NT2/D1 (cell line): ENCODE data around the gene LIPF.

ENCODE experiments used
- DNase-seq: peaks from one replicate; pipeline ENCODE4 v3.0.0-alpha.2; 2011; ENCODE audit warnings: low read depth, low spot score
- H3K27me3 ChIP-seq: 2 replicates; pipeline ENCODE4 v1.6.0; 2011; ENCODE audit warnings: mild to moderate bottlenecking; ENCODE audit not compliant: insufficient read length, insufficient read depth
- H3K36me3 ChIP-seq: 2 replicates; pipeline ENCODE4 v1.6.1; 2011; ENCODE audit warnings: mild to moderate bottlenecking, low read length, mixed read lengths; ENCODE audit not compliant: insufficient read depth, insufficient read length
- H3K4me1 ChIP-seq: 2 replicates; pipeline ENCODE4 v1.5.1; 2011; ENCODE audit not compliant: insufficient read depth, insufficient read length
- H3K4me3 ChIP-seq: 2 replicates; pipeline ENCODE4 v1.5.1; 2011; ENCODE audit warnings: low read depth; ENCODE audit not compliant: insufficient read length
- H3K9ac ChIP-seq: 2 replicates; pipeline ENCODE4 v1.6.0; 2011; ENCODE audit warnings: low read depth; ENCODE audit not compliant: insufficient read length
- H3K9me3 ChIP-seq: 2 replicates; pipeline ENCODE4 v1.5.1; 2011; ENCODE audit warnings: mild to moderate bottlenecking, low read length; ENCODE audit not compliant: insufficient read depth
- SUZ12 ChIP-seq: IDR thresholded peaks from 2 replicates; pipeline ENCODE4 v1.6.1; 2011; ENCODE audit not compliant: insufficient read length, insufficient read depth; ENCODE audit errors: extremely low read depth
- YY1 ChIP-seq: IDR thresholded peaks from 2 replicates; pipeline ENCODE4 v1.6.1; 2011; ENCODE audit not compliant: insufficient read length, insufficient read depth
- ZNF274 ChIP-seq: IDR thresholded peaks from 2 replicates; pipeline ENCODE4 v1.6.1; 2011; ENCODE audit warnings: mild to moderate bottlenecking, low read depth, low read length

The LIPF gene

DNA sequence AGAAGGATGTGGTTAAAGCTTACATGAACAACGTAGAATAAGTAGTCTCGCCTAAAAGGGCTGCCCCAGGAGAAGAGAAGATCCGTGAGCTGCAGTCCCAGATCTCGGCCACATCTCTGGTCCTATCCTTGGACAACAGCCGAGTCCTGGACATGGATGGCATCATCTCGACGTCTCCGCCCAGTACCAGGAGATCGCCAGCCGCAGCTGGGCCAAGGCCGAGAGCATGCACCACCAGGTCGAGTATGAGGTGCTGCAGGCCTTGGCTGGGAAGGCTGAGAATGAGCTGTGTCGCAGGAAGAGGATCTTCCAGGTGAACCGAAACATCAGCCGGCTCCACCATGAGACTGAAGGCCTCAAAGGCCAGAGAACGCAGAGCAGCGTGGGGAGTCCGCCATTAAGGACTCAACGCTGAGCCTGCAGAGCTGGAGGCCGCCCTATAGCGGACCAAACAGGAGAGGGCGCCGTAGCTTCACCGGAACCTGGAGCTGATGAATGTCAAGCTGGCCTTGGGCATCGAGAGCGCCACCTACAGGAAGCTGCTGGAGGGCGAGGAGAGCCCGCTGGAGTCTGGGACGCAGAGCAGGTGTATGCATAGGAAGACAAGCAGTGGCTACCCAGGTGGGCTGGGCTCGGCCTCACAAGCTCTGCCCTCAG, 64.0 kb downstream of the LIPF start:
- H3K9me3 ChIP-seq, result no peaks in the 10 kb centered on the region
- no peak for TF ChIP-seq ZNF274
- no peak for TF ChIP-seq SUZ12
- no peak for TF ChIP-seq YY1
- DNase-seq, result peak; percentile 66
- no peaks in the 10 kb centered on the region for H3K4me1 ChIP-seq
- no peaks in the 10 kb centered on the region for H3K36me3 ChIP-seq
- H3K4me3 ChIP-seq, result no peak overlapping the region
- H3K27me3 ChIP-seq, result no peaks in the 10 kb centered on the region
- no peak overlapping the region for H3K9ac ChIP-seq
